HG02763 (cell line): ENCODE results near the gene PLEK2.
"Not testable (repeated sequence)": the region's sequence is repeated elsewhere in the genome, so short reads cannot be mapped to it uniquely, and the experiment has no call there.

Experiments used
- ATAC-seq: cut with Tn5 transposase; IDR thresholded peaks from one replicate; pipeline ENCODE4 v1.9.1; 2021; ENCODE audit warnings: mild to moderate bottlenecking, moderate library complexity; ENCODE audit not compliant: unreplicated experiment

PLEK2 gene, protein sequence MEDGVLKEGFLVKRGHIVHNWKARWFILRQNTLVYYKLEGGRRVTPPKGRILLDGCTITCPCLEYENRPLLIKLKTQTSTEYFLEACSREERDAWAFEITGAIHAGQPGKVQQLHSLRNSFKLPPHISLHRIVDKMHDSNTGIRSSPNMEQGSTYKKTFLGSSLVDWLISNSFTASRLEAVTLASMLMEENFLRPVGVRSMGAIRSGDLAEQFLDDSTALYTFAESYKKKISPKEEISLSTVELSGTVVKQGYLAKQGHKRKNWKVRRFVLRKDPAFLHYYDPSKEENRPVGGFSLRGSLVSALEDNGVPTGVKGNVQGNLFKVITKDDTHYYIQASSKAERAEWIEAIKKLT

DNA sequence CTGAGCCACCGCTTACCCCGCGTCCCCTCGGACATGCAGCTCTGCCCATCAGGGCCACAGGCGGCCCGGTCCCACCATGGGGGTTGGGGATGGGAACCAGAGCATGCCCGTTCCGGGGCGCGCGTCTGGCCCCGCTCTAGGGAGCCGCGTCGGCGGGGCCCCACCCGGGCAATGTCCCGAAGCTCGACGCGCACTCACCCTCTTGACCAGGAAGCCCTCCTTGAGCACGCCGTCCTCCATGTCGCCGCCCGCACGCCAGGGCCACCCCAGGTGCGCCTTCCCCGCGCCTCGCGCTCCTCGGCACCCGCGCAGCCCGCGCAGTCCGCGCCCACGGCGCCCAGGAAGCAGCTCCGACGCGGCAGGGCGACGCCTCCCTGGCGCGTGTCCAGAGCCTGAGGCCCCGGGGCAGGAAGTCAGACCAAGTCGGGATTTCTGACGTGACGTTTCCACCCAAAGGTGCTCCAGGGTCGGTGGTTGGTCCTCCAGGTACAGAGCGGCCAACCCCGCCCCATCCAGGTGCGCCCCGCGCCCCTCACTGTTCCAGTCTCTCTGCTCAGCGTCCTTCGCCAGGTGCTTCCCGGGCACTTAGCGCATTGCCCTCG, at the start of gene PLEK2:
PLEK2 (minus strand) TSS at position 346 of the 602 bp plus-strand sequence; CDS start at position 240, 106 bp downstream.
- ATAC-seq: no peak

DNA sequence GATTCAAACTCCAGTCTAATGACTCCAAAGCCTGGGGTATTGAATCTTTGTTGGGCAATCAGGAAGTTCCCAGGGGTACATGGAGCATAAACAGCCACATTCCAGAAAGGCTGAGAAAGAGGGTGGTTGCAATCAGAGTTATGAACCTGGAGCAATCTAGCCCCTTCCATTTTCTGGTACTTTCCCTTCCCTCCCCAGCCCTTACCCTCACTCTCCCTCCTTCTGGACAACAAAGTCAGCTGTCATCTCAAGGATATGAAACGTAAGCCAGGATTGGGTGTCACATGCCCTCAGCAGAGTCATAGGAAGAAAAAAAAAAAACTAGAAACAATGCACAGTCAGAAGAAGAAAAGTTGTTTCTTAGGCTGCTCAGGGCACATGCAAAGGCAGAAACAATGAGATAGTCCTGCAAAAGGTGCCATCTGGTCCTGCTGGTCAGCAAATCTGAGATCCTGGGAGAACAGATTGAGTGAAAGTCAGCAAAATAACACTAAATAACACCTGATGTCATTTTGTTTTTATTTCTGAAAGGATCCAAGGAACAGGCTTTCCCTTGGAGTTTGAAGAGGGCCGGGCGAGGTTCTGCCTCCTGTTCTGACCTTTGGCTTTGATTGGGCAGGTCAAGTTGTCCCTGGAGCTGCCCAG, 49.5 kb upstream of the PLEK2 start:
- no peak for ATAC-seq

DNA sequence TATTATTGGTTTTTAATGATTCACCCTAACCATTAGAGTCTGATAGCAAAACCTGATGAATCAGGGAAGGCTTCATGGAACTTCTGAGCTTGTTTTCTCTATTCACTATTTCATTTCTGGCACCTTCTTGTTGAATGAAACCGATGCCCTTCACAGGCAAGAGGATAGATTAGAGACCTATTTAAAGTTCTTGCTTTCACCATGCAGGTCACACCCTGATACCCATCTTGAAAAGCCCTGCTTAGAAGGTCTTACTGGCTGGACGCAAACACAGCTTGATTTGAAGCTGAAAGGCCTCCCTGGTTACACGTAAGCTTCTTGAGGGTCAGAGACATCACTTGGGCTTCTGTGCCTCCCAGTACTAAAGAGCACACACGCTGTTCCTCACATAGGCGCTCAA, 47.4 kb upstream of the PLEK2 start:
- no peak for ATAC-seq

DNA sequence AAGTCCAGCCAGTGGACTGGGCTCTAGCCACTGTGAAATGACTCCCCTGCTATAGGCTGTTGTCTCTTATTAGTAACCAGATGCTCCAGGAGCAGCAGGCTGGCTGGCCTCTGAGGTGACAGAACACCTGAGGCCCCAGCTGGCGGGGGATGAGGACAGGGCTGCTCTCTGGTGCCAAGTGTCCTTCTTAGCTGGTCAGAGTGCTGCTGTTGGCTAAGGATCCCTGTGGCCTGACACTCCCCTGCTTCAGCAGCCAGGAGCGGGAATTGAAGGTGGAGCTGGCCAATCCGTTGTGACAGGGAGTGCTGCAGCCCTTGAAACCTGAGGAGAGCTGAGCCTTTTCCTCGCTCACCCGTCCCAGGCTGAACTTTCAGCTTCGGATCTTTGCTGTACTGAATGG, 45.8 kb upstream of the PLEK2 start:
- no peak for ATAC-seq

DNA sequence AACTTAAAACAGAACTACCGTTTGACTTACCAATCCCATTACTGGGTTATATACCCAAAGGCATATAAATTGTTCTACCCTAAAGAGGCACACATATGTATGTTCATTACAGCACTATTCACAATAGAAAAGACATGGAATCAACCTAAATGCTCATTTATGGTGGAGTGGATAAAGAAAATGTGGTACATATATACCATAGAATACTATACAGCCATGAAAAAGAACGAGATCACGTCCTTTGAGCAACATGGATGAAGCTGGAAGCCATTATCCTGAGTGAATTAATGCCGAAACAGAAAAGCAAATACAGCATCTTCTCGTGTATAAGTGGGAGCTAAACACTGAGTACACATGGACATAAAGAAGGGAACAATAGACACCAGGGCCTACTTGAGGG, 44.8 kb upstream of the PLEK2 start:
- no peak for ATAC-seq

DNA sequence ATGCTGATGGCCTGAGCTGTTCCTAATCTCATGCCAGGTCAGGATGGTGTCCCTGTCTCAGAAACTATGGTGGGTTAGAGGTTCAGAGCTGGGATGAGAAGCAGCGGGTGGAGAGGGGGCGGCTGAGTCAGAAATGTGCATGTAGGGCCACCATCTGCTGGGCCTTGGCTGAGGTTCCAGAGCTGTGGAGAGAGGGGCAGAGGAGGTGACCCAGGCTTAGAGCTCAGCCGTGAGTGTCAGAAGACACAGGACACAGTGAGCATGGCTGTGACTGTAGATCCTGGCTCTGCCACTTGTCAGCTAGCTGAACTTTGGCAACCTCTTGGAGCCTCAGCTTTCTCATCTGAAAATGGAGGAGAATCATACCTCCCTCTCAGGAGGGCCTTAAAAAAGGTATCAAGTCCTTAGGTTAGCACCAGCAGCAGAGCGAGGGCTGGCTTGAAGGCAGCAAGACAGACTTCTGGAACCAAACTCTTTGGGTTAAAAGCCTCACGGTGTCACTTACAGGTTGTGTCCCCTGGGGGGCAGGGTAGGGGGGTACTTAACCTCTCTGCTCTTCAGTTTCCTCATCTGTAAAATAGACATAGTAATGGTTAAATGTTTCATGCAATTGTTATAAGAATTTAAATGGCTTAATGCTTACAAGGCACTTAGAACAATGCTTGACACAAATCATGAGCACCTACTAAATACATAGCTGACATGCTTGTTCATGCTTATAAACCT, 41.8 kb upstream of the PLEK2 start:
- no peak for ATAC-seq

DNA sequence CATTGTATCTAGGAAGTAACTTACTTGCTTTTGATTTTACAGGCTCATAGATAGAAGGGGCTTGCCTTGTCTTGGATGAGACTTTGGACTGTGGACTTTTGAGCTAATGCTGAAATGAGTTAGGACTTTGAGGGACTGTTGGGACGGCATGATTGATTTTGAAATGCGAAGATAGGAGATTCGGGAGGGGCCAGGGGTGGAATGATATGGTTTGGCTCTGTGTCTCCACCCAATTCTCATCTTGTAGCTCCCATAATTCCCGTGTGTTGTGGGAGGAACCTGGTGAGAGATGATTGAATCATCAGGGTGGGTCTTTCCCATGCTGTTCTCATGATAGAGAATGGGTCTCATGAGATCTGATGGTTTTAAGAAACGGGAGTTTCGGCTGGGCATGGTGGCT, 39.7 kb upstream of the PLEK2 start:
- ATAC-seq: not testable (repeated sequence)

DNA sequence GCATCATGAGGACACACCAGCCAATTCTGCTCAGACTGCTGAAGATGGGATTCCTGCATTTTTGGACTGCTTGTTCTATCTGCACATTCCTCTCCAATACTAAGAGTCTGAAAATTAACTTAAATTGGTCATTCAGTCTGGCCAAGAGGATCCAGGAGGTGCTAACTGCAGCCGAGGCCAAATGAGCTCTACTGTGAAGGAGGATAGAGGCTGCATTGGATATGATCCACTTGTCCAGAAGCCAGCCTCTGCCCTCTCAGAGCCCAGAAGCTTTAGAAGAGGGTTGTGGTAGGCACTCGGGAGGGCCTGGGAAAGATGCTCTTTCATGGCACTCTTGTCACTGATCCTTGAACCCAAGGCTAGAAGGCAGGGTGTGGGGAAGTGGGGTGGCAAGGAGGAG, 37.1 kb upstream of the PLEK2 start:
- no peak for ATAC-seq

DNA sequence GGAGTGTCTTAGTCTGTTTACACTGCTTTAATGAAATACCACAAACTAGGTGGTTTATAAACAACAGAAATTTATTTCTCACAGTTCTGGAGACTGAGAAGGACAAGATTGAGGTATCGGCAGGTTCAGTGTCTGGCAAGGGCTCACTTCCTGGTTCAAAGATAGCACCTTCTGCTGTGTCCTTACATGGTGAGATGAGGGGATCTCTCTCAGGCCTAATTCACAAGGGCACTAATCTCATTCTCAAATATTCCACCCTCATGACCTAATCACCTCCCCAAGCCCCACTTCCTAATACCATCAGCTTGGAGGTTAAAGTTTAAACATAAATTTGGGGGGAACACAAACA, 35.0 kb upstream of the PLEK2 start:
- no peak for ATAC-seq

DNA sequence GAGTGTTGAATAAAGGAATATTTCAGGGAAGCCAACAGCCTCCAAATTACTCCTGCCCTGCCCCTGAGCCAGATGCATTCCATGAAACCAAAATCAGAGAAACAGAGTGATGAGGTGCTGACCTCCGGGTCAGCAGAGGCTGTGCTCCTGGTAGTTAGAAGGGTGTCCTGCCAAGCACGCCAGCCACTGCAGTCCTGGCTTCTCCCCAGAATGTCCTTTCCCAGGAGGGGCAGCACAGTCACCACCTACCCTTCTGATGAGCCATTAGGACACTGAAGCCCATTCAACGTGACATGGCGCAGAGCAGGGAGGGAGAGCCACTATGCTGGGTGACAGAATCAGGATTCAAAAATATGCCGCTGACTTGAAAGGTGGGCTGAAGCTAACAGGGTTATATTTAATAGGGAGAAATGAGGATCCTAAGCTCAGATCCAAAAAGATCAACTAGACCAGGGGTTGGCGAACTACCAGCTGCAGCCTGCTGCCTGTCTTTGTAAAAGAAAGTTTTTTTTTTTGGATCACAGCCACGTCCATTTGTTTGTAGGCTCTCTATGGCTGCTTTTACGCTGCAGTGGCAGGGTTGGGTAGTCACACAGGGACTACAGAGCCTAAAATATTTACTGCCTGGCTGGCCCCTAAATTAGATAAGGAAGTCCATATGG, 34.5 kb upstream of the PLEK2 start:
- ATAC-seq: no peak

DNA sequence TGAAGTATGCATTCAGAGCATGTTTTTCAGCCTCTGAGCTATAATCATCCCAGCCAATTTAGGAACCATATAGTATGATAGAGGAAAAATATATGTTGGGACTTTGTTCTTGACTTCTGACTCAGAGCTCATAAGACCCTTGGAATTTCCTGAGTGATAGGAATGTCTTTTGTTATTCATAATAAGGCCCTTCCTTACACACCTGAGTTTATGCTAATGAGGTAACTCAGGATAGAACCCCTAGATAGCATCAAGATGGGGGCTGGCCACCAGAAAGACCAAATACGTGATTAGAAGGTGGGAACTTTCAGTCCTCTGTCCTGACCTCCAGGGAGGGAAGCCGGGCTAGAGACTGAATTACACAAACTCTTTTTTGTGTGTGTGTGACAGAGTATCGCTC, 32.4 kb upstream of the PLEK2 start:
- no peak for ATAC-seq

DNA sequence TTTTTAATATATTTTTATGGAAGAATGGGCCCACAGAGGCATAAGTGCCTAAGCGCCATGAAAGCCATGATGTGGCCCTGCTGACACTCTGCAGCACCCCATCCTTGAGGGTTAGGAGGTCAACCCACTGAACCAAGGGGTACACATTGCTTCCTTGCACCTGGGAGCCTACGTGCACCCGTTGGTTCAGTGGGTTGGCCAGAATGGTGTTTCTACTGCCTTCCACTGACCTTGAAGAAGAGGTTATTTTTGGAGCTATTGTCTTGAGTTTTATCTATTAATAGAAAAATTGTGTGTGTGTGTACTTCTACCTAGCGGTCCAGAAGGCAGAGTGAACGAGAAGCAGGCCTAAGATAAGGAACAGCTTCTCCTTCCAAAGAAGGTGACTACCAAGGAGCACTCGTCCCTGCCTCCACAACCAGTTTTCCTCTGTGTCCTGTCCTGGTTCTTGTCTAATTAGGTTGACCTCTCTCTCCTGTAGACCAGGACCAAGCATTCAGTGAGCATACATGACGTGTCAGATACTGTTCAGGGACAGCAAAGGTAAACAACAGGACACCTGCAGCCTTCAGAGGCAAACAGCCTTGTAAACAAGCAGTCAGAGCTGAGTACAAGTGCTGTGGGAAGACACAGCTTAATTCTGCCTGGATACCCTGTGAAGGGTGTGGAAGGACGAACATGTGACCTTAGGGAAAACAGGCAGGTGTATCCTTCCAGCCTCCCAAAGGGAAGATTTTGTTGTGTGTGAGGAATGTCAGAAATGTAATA, 30.4 kb upstream of the PLEK2 start:
- ATAC-seq: no peak

DNA sequence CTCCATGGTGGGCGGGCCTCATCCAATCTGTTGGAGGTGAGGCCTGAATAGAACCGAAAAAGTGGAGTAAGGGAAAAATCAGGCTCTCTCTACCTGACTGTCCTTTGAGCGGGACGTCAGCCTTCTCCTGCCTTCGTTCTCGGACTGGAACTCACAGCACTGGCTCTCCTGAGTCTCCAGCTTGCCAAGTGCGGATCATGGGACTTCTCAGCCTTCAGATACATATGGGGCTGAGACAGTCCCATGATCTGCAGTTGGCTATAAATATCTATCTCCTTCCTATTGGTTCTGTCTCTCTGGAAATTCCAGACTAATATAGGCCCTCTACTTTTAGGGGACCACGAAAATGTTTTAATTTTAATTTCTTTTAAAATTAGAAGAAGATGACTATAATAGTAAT, 29.7 kb upstream of the PLEK2 start:
- no peak for ATAC-seq

DNA sequence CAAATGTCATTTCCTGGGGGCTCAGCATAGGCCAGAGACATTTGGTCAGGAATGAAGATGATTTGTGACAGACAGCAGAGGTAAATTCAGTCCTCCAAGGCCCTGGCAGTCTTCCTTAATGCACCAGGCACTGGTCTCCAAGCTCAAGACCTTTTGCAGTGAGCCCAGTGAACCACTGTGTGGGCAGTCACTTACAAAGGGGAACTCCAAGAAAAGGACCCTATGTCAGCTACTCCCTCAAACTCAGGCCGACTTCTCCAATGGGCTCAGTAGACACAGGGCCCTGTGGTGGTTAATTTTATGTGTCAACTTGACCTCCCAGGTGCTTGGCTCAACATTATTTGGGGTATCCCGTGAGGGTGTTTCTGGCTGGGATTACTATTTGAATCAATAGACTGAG, 29.3 kb upstream of the PLEK2 start:
- no peak for ATAC-seq

DNA sequence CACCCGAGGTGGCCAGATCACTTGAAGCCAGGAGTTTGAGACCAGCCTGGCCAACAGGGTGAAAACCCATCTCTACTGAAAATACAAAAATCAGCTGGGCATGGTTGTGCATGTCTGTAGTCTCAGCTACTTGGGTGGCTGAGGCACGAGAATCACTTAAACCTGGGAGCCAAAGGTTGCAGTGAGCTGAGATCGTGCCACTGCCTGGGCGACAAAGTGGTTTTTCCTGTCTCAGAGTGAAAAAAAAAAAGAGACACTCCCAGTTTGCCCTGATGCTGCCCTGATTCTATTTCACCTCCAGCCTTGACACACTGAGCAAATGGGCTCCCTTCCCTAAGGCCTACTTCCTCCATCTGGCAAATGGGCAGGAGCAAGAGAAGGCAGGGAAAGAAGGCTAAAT, 28.5 kb upstream of the PLEK2 start:
- ATAC-seq: no peak

DNA sequence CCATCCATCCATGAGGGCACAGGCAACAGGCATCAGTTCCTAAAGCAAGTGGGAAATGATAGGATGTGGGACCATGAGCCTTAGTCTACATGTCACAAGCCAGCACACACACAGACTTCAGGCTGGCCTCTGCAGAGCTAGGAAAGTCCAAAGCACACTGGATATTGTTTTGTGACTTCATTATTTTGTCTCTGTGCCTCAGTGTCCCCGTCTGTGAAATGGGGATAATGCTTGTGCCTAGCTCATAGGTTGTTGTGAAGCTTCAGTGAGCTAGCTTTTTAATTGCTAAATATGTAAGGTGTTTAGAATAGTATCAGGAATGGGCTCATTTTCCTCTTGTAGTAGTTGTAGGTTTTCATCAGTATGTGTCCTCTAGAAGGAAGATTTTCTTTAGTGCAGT, 27.0 kb upstream of the PLEK2 start:
- ATAC-seq: no peak

DNA sequence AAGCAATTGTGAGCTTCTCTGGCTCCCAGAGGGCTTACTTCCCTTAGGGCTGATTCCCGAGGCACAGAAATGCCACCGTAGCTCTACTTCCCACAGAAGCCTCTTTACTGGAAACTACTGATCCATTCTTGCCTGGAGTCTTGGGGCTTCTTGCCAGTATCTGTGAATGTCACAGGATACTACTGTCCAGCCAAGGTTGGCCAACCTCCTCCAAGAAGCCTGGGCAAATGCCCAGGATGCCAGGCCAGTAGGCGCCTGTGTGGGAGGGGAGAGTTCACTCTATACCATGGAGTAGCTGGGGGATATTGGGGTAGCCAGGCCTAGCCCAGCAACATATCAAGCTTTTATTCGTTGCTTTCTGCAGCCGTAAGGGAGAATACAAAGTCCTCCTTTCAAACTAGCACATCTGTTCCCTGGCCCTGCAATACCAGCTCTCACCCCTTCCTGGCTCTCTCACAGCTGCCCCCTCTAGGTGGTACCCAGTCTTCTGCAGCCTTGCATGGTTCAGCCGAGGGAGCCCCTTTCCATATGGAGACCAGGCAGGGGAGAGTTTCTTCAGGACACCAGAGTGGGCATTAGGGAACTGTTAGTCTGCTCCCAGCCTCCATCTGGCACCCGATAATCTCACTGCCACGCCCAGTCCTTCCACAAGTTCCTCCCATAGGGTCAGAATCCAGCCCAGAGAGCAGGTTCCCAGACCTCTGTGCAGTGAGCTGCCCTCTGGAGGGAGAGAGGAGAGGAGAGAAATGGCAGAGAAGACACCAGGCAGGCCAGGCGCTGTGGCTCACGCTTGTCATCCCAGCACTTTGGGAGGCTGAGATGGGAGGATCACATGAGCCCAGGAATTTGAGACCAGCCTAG, 24.3 kb upstream of the PLEK2 start:
- no peak for ATAC-seq

DNA sequence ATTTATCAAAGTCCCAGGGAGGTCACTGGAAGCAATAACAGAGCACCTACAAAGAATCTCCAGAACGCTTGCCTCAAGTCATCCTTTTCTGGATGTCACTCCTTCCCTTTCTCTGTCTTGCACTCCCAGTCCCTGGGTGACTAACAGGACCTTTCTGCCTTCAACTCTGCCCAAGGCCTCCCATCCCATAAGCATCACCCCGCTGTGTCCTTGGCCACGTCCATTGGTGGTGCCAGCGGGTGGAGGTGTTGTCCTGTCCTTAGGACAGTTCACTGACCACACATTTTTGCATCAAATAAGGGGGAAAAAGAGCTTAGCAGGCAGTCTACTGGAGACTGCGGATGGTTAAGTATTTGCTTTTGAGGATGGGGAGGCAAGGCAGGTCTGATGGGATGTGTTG, 23.6 kb upstream of the PLEK2 start:
- no peak for ATAC-seq

DNA sequence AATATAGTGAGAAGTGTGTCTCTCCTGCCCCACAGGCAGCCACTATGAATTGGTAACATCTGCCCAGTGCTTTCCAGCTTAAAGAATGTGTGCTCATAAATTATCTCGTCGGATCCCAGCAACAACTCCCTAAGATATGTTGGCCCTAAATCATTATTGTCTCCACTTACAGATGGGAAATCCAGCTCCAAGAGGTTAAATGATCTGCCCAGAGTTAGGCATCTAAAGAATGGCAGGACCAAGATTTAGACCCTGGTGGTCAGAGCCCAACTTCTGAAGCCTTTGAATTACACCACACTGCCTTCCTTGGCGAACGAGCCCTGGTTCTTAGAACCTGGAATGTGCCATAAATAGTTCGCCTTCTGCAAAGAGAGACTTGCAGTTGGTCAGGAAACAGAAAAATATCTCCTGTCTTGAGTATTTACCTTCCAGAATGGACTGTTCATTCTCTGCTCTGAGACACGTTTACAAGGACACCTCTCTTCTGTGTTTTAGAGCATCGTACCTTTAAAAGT, 20.1 kb upstream of the PLEK2 start:
- ATAC-seq: no peak
